HG03378 (cell line): ENCODE measurements around the gene VTCN1.
"Not testable (repeated sequence)": the region's sequence is repeated elsewhere in the genome, so short reads cannot be mapped to it uniquely, and the experiment has no call there.

Experiments used
- ATAC-seq: cut with Tn5 transposase; IDR thresholded peaks from one replicate; pipeline ENCODE4 v1.9.1; 2021; ENCODE audit warnings: mild to moderate bottlenecking, moderate library complexity; ENCODE audit not compliant: unreplicated experiment

Gene VTCN1

GRCh38 chr1:117210831-117211261 lies at the start of gene VTCN1:
Gene VTCN1 (minus strand): TSS chr1:117210927. CDS start chr1:117210855, 72 bp downstream.
- ATAC-seq: no peak

GRCh38 chr1:117258791-117259190 lies 48.1 kb upstream of the VTCN1 start:
- no peak for ATAC-seq

GRCh38 chr1:117258075-117258474 lies 47.3 kb upstream of the VTCN1 start:
- not testable (repeated sequence) for ATAC-seq

- no peak for ATAC-seq
Observed at GRCh38 chr1:117257291-117257690, 46.6 kb upstream of the VTCN1 start.

GRCh38 chr1:117250061-117250606 lies 39.4 kb upstream of the VTCN1 start:
- ATAC-seq: no peak

GRCh38 chr1:117244971-117245370 lies 34.2 kb upstream of the VTCN1 start:
- no peak for ATAC-seq

- ATAC-seq: no peak
Observed at GRCh38 chr1:117244306-117244705, 33.6 kb upstream of the VTCN1 start.

- ATAC-seq: no peak
Observed at GRCh38 chr1:117241512-117241911, 30.8 kb upstream of the VTCN1 start.

GRCh38 chr1:117240547-117240946 lies 29.8 kb upstream of the VTCN1 start:
- no peak for ATAC-seq

- ATAC-seq: no peak
Observed at GRCh38 chr1:117239467-117239866, 28.7 kb upstream of the VTCN1 start.

GRCh38 chr1:117237726-117238381 lies 27.1 kb upstream of the VTCN1 start:
- ATAC-seq: no peak

- no peak for ATAC-seq
Observed at GRCh38 chr1:117235863-117236465, 25.2 kb upstream of the VTCN1 start.

GRCh38 chr1:117232531-117232930 lies 21.8 kb upstream of the VTCN1 start:
- ATAC-seq: no peak

GRCh38 chr1:117231748-117232373 lies 21.1 kb upstream of the VTCN1 start:
- no peak for ATAC-seq

GRCh38 chr1:117231312-117231711 lies 20.6 kb upstream of the VTCN1 start:
- no peak for ATAC-seq

GRCh38 chr1:117229217-117229616 lies 18.5 kb upstream of the VTCN1 start:
- ATAC-seq: no peak

- no peak for ATAC-seq
Observed at GRCh38 chr1:117225931-117226330, 15.2 kb upstream of the VTCN1 start.

GRCh38 chr1:117216718-117217117 lies 6.0 kb upstream of the VTCN1 start:
- ATAC-seq: no peak

- no peak for ATAC-seq
Observed at GRCh38 chr1:117215733-117216462, 5.2 kb upstream of the VTCN1 start.

- no peak for ATAC-seq
Observed at GRCh38 chr1:117215019-117215418, 4.3 kb upstream of the VTCN1 start.

- no peak for ATAC-seq
Observed at GRCh38 chr1:117213046-117213445, 2.3 kb upstream of the VTCN1 start.
